Activated T-cell treated with anti-CD3 and anti-CD28 coated beads for 4 hours (primary cell): Measurements from ENCODE around the gene CDK5.
"Not testable (repeated sequence)": the region's sequence is repeated elsewhere in the genome, so short reads cannot be mapped to it uniquely, and the experiment has no call there.

Source experiments
- DNase-seq: peaks from one replicate; pipeline ENCODE4 v3.0.0-alpha.2; 2020

CDK5 gene

DNA sequence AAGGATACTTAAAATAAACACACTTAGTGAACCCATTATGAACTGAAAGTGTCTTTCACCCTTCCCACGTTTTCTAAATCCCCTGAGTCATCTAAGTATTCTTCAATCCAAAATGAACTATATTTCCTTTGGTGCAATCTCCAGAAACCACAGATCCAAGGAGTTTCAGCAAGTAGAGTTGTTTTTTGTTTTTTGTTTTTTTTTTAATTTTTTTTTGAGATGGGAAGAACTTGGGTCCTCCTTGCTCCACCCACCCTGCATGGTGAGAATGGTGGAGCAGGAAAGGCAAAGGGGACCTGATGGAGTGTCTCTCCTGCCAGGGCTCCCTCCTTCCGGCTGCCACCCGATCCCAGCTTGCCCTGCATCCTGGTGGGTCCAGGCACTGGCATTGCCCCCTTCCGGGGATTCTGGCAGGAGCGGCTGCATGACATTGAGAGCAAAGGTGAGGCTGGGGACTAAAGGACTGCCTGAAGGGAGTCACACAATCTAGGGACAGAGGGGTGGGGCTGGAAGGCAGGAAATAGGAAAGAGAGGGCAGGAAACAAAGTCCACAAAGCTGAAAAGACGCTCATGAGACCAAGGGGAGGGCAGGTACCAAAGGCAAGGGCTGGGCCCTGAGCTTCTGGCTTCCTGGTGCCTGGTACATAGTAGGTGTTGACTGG lies 45.5 kb downstream of the CDK5 start:
- DNase-seq: no peak

DNA sequence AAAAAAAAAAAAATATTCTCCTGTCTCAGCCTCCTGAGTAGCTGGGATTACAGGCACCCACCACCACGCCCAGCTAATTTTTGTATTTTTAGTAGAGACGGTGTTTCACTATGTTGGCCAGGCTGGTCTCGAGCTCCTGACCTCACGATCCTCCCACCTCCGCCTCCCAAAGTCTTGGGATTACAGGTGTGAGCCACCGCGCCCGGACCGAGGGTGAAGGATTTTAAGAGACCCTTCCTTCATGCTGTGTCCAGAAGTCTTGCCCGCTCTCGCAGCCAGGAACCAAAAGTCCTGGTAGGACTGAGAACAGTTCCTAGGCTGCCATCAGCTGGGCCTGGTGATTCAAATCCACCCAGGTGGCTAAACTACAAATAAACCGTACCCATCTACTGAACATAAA lies 46.1 kb downstream of the CDK5 start:
- not testable (repeated sequence) for DNase-seq

DNA sequence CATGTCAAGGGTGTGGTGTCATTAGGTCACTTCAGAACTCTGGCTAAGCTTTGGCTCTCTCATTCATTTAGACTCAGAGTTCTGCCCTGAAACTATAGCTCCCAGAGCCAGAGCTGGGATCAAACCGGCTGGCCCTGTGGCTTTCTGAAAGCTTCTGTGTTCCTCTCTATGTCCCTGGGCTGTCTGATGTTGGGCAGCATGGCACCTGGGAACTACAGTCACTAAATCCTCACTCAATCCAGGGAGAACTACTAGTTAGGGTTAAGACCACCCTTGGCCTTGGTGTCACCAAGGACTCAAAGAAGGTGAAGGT lies 46.6 kb downstream of the CDK5 start:
- DNase-seq: no peak

DNA sequence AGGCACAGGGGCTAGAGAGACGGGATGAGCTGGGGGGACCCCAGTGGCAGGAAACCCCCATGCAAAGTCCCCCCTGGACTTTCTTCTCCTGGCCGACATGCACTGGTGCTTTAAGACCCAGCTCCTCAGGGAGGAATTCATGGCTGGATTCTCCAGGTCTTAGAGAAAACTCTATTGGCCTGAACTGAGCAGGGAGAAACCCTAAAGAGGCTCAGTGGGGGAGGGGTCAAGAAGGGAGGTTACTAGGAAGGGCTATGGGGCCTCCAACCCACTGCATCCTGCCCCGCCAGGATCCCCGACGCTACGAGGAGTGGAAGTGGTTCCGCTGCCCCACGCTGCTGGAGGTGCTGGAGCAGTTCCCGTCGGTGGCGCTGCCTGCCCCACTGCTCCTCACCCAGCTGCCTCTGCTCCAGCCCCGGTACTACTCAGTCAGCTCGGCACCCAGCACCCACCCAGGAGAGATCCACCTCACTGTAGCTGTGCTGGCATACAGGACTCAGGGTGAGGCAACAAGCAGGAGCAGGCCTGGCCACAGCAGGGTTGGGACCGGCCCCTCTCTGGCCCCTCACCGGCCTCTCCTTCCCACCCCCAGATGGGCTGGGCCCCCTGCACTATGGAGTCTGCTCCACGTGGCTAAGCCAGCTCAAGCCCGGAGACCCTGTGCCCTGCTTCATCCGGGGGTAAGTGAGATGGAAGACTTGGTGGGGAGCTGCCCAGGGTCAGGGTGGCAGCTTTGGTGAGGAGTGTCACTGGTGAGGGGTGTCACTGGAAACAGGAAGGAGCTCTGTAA lies 47.2 kb downstream of the CDK5 start:
- no peak for DNase-seq

DNA sequence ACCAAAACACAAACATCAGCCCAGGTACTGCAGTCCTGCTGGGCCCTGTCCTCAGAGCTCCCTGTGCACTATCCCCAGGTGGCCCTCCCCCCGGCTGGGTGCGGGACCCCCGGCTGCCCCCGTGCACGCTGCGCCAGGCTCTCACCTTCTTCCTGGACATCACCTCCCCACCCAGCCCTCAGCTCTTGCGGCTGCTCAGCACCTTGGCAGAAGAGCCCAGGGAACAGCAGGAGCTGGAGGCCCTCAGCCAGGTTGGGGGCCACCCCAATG lies 47.7 kb downstream of the CDK5 start:
- no peak for DNase-seq

DNA sequence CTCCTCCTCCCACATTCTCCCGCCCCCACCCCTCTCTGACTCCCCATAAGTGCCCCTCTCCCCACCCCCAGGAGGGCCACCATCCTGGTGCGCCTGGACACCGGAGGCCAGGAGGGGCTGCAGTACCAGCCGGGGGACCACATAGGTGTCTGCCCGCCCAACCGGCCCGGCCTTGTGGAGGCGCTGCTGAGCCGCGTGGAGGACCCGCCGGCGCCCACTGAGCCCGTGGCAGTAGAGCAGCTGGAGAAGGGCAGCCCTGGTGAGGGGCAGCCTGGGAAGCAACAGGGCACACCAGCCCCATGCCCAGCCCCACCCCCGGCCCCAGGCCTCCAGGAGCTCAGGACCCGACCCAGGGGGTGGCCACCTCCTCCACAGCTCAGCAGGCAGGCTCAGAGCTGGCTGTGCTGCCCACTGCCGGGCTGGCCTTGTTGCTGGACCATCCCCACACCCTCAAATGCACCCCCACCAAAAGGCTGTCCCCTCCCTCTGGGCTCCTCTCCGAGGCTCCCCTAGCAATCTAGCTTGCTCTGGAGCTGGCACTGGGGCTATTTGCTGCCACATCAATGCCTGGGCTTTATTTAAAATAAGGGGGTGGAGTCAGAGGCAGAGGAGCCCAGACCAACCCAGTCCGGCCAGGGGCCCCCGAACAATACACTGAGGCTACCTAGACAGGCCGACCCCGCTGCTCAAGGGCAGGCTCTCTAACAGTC lies 48.2 kb downstream of the CDK5 start:
- no peak for DNase-seq

DNA sequence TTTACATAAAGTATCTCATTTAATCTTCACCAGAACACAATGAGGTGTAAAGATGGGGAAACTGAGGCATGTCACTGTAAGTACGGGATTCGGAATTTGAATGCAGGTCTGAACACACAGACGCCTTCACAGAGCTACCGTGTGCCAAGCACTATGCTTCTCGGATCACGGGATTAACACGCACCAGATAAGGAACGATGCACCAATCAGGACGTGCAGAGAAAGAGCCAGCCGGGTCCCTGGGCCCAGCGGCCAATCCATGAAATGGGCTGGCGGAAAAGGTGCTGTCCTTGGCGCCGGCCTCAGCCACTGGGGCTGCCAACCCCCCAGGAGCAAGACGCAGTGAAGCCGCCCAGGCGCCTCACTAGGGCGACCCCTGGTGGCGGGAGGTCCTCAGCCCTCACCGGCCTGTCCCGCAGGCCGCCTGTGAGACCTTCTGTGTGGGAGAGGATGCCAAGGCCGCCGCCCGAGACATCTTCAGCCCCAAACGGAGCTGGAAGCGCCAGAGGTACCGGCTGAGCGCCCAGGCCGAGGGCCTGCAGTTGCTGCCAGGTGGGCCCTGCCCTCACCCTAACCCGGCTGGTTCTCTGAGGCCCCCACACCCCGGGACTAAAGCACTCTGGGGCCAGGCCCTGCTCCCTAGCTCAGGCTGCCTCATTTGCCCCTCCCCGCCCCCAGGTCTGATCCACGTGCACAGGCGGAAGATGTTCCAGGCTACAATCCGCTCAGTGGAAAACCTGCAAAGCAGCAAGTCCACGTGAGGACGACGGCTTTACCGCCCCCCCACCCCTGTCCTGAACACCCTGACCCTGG lies 49.0 kb downstream of the CDK5 start:
- DNase-seq: peak; percentile 70

DNA sequence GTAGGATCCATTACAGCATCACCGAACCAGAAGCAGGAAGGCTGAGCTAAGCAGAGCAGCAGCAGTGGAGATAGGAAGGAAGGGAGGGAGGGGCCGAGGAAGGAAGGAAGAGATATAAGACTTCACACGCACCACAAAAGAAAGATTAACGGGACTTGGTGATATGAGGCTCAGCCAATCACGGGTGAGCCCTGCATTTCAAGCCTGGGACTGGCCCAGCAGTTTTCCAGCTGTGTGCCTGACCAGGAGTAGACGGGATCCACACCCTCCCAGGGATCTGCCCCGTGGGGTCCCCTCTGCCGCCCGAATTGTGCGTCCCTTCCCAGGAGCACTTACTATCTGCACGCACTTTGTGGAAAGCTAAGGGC lies 49.6 kb downstream of the CDK5 start:
- no peak for DNase-seq

DNA sequence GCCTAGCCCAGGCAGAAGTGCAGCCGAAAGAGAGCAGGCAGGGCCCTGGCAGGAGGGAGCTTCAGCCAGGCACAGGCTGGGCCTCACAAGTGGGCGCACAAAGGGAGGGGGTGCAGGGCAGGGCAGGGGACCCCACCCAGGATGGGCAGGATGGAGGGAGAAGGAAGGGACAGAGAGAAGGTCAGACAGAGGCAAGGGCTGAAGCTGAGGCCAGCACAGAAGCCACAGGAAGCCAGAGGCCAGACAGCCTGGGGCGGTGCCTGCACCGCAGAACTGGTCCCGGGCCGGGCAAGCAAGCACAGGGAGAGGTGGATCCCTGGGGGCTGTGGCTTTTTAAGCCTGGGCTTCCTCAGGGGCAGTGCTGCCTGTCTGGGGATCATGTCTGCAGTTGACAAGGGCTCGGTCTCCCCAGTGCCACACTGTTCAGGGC lies 50.2 kb downstream of the CDK5 start:
- DNase-seq: no peak

DNA sequence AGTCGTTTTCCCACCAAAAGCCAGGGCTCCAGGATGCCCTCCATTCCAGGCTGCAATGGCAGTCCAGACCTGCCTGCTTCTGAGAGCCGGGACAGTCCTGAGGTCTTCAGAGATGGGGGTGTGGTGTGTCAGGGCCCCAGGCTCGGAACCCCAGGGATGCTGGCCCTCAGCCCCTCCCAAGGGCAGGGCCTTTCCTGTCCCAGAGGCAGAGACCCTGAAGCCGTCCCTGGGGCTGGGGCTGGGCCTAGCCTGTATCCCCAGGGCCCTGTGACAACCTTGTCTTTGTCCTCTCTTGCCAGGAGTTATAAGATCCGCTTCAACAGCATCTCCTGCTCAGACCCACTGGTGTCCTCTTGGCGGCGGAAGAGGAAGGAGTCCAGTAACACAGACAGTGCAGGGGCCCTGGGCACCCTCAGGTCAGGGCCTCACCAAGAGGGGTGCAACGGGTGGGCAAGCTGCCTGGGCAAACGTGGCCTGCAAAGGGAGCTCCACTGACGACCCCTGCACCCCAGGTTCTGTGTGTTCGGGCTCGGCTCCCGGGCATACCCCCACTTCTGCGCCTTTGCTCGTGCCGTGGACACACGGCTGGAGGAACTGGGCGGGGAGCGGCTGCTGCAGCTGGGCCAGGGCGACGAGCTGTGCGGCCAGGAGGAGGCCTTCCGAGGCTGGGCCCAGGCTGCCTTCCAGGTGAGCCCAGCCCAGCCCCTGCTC lies 51.0 kb downstream of the CDK5 start:
- DNase-seq: no peak

DNA sequence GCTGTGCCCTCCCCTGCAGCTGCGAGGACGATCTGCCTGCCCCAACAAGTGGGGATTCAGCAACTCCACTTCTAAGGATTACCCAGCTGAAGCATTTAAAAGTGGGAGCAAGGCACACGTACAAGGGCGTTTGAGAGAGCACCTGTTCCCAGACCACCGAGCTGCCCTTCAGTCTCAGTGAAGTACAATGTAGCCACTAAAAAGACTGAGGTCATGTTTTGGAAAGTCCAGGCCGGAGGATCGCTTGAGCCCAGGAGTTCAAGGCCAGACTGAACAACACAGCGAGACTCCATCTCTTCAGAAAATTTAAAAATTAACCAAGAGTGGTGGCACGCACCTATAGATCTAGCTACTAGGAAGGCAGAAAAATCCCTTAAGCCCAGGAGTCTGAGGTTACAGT lies 52.1 kb downstream of the CDK5 start:
- DNase-seq: no peak
